ENCODE measurements around the gene SLC1A2.

- TF ChIP-seq EZH2 (IDR thresholded peaks at IDR 0.05; ENCODE audit: low read length, missing control alignments) (no peak), CTCF (conservative IDR thresholded peaks at IDR 0.05 in 1 of 2, IDR thresholded peaks at IDR 0.05 in 1 of 2; ENCODE audit: low read depth in 1 of 2, low read length in 2 of 2) (no peak)
Observed at GRCh38 chr11:35239471-35240075, 179.8 kb downstream of the SLC1A2 start.
